Left lung (tissue), 10 donors: ENCODE results near the gene MAD2L1. TPM values are rescaled to one million over a fixed set of nuclear protein-coding genes. Genes with fewer than 3 reads are reported as not detected.
A peak's percentile ranks its signal among the peaks of the same experiment; 100 is the strongest.

Source experiments
- ATAC-seq: fragments of 200-7000 bp; cut with Tn5 transposase; one replicate; pipeline ENCODE4 v1.9.1; 2020; ENCODE audit warnings: moderate library complexity
- DNase-seq, 4 donors: peaks; one replicate each; pipeline ENCODE4 v3.0.0-alpha.2; 2013 to 2020
- H3K27ac ChIP-seq, 2 donors: fragments of 200-600 bp; sonication (generic) in 1 of 2; one replicate each; pipeline versions ENCODE4 v1.5.0 to v1.8.0; 2020 to 2021
- H3K27me3 ChIP-seq, 2 donors: fragments of 200-600 bp; sonication (generic) in 1 of 2; one replicate each; pipeline versions ENCODE4 v1.5.0 to v1.8.0; 2020 to 2021
- H3K36me3 ChIP-seq, 2 donors: fragments of 200-600 bp; sonication (generic) in 1 of 2; one replicate each; pipeline versions ENCODE4 v1.5.0 to v1.8.0; 2020 to 2021
- H3K4me1 ChIP-seq, 2 donors: fragments of 200-600 bp; one replicate each; pipeline ENCODE4 v1.8.0; 2021
- H3K4me3 ChIP-seq, 2 donors: fragments of 200-600 bp; sonication (generic) in 1 of 2; one replicate each; pipeline versions ENCODE4 v1.5.0 to v1.8.0; 2020 to 2021; ENCODE audit warnings: mild to moderate bottlenecking in 1 of 2
- H3K9me3 ChIP-seq, 2 donors: fragments of 200-600 bp; sonication (generic) in 1 of 2; one replicate each; pipeline versions ENCODE4 v1.5.0 to v1.8.0; 2020 to 2021
- CTCF ChIP-seq, 2 donors: fragments of 200-600 bp; sonication (generic) in 1 of 2; IDR thresholded peaks; one replicate each; pipeline versions ENCODE4 v1.5.0 to v1.8.0; 2021; ENCODE audit warnings: antibody characterized with exemption in 2 of 2
- intact Hi-C, 2 donors: fragments of 100-400 bp; cut with DNase I; formaldehyde crosslinking; loops; one replicate each; pipeline versions ENCODE4 v1.11.2 to v1.14.2; 2022
- polyA plus RNA-seq, 6 donors: library from polyadenylated mRNA; unstranded; fragments of 120-200 nt; gene quantifications; one replicate each; pipeline ENCODE4 v1.2.1, GENCODE V29; 2013; ENCODE audit not compliant: insufficient read length in 6 of 6
- total RNA-seq, 2 donors: library from RNA; stranded (reverse); fragmentation: NEBNext Ultra II Directional; extraction: Animal tissue kit (Norgen Biotek cat#: 25700); gene quantifications; one replicate each; pipeline ENCODE4 v1.2.1, GENCODE V29; 2021
- donor health status: DM: no; HTN: yes; CAD: no.
- donor health status: DM: no; HTN: no; CAD: no.

Gene MAD2L1
- total and polyA plus RNA-seq, 8 donors: 6.0 to 69.5 (median 36.2) TPM

- TF ChIP-seq CTCF (IDR thresholded peaks at IDR 0.05): no peak
- H3K4me3 ChIP-seq: no peak overlapping the region
- H3K4me1 ChIP-seq: peaks cover 5 to 15% of the 10 kb centered on the region in 2 donors
- no peaks in the 10 kb centered on the region for H3K27me3 ChIP-seq
- no peaks in the 10 kb centered on the region for H3K9me3 ChIP-seq
- ATAC-seq: no peak
- H3K27ac ChIP-seq: no peak overlapping the region
- no peak for DNase-seq
- no peaks in the 10 kb centered on the region for H3K36me3 ChIP-seq
- intact Hi-C loops: no loop called here
Observed at GRCh38 chr4:120062663-120063195, 3.9 kb downstream of the MAD2L1 start.

GRCh38 chr4:120059036-120059435 lies 7.6 kb downstream of the MAD2L1 start:
- H3K4me1 ChIP-seq: peaks cover 2 to 3% of the 10 kb centered on the region in 2 donors
- no peaks in the 10 kb centered on the region for H3K9me3 ChIP-seq
- H3K36me3 ChIP-seq: no peaks in the 10 kb centered on the region
- ATAC-seq (no peak), DNase-seq (no peak)
- no peak overlapping the region for H3K4me3 ChIP-seq
- no peaks in the 10 kb centered on the region for H3K27me3 ChIP-seq
- no peak overlapping the region for H3K27ac ChIP-seq
- no peak for TF ChIP-seq CTCF (IDR thresholded peaks at IDR 0.05)
- intact Hi-C loops: loop anchor here in 1 of 2 donors (10.0 kb wide), 1 partner anchor 504 kb away; no protein-coding TSS in a partner anchor

GRCh38 chr4:120057416-120057815 lies 9.2 kb downstream of the MAD2L1 start:
- Histone ChIP-seq H3K27ac (no peak overlapping the region), H3K4me1 (peaks cover 4 to 19% of the 10 kb centered on the region in 2 donors), H3K27me3 (no peaks in the 10 kb centered on the region), H3K4me3 (no peak overlapping the region), H3K9me3 (no peaks in the 10 kb centered on the region), H3K36me3 (no peaks in the 10 kb centered on the region)
- intact Hi-C loops: loop anchor here in 1 of 2 donors (10.0 kb wide), 1 partner anchor 503 kb away; no protein-coding TSS in a partner anchor
- ATAC-seq (no peak), DNase-seq (no peak)
- TF ChIP-seq CTCF (IDR thresholded peaks at IDR 0.05): no peak

DNA sequence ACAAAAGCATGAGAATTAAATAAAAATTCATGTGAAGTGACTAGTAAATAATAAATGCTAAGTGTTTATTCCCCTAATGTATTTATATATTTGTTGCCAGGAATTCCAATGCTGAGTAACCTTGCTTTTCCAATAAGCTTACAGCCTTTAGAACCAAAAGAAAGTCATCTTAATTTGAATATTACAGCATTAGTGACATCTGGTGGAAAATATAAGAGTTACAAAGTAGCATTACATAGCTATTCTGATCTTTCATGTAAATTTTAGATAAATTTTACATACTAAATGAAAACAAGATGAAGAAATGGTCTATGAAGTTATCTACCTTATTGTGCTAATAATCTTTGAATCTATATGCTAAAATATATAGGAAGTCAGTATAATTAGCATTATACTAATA lies 10.4 kb downstream of the MAD2L1 start:
- Histone ChIP-seq H3K9me3 (no peaks in the 10 kb centered on the region), H3K4me3 (no peak overlapping the region), H3K36me3 (no peaks in the 10 kb centered on the region), H3K4me1 (peaks cover 4 to 19% of the 10 kb centered on the region in 2 donors), H3K27me3 (no peaks in the 10 kb centered on the region), H3K27ac (no peak overlapping the region)
- no peak for DNase-seq
- peak; percentile 54 for ATAC-seq
- peak in 1 of 2 donors; percentile 25 for TF ChIP-seq CTCF (IDR thresholded peaks at IDR 0.05)
- intact Hi-C loops: loop anchor here in 1 of 2 donors (10.0 kb wide), 1 partner anchor 501 kb away; no protein-coding TSS in a partner anchor

DNA sequence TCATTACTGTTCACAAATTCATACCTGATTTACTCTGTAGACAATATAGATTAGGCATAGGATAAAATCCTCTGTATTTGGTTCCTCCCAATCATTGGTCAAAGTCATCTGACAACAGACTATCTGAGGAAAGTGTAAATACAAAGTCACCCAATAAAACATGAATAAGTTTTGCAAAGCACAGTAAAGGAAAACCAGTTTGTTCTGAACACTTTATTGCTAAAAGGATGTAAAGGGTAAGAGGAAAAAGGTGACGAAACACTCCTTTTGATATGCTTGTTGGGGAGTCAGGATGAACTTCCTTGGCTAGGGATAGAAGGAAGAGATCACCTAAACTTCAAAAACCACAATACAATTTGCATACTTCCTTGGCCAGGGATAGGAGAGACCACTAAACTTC lies 10.9 kb downstream of the MAD2L1 start:
- no peak for ATAC-seq
- Histone ChIP-seq H3K27ac (no peak overlapping the region), H3K4me3 (no peak overlapping the region), H3K4me1 (peaks cover 4 to 19% of the 10 kb centered on the region in 2 donors), H3K27me3 (no peaks in the 10 kb centered on the region), H3K36me3 (no peaks in the 10 kb centered on the region), H3K9me3 (no peaks in the 10 kb centered on the region)
- DNase-seq: no peak
- intact Hi-C loops: loop anchor here in 1 of 2 donors (10.0 kb wide), 1 partner anchor 501 kb away; no protein-coding TSS in a partner anchor
- TF ChIP-seq CTCF (IDR thresholded peaks at IDR 0.05): no peak
